Stimulated activated CD4-positive, alpha-beta T cell treated with anti-CD3 and anti-CD28 coated beads, Interleukin-4, amount 100 ng/mL, for 4 hours (primary cell): ENCODE measurements around the gene HGFAC.

ENCODE experiments used
- DNase-seq, 2 experiments: peaks; one replicate each; pipeline ENCODE4 v3.0.0-alpha.2; 2020

The HGFAC gene

DNA sequence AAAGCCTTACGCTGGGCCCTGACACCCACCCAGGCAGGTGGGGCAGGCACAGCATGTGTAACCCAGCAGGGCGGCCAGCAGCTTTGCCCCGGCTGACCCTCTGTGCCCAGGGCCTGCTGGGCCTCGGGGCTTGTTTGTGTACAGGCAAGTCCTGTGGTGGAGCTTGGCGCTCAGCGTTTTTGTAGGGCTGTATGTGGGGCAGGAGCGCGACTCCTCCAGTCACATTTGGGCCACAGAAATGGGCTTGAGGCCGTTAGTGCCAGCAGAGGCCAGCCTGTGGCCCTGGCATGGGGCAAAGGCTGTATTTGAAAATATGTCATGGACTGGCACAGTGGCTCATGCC is 14.7 kb upstream of the HGFAC start:
- DNase-seq = no peak

DNA sequence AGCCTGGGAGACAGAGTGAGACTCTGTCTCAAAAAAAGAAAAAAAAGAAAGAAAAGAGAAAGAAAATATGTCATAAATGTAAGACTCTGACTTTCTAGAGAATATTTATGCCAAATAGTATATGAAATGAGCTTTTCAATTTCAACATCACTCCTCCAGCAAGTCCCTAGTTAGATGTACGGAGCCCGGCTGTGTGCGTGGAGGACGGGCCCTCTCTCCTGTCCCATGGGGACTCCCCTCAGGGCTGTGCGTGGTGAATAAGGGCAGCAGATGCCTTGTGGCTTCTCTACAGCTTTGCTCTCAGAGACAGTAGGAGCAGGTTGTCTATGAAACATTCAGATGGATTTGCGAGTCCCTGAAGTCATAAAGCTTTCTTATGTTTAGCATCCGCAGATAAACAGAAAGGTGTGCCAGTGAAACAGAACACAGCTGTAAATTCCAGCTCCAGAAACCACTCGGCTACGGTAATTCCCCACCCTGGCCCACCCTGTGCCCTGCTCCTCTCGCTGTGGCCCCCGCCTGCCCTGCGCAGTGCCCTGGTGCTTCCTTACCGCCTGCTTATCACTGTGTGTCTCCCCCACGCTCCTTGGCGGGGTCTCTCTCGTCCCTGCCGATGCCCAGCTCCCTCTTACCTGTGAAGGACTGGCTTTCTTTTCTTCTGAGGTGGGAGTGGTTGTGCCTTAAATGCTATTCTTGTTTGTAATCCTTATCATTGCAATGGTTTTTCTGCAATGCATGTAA is 13.9 kb upstream of the HGFAC start:
- DNase-seq = no peak

DNA sequence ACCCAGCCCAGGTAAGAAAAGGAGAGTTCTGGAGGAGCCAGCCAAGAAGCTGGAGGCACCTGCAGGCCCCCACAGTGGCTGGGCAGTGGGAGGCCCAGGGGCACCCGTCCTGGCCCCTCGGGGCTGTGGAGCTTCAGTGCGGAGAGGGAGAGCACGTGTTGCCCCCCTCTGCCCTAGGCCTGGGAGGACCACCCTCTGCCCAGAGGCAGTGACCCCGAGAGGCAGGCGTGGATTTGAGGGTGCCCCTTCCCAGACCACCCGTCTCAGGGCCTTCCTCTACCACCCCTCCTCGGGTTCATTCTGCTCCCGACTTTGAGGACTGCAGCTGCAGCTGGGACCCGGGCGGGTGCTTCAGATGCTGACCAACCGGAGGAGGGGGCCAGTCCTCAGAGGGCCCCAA is 12.1 kb upstream of the HGFAC start:
- DNase-seq = no peak

DNA sequence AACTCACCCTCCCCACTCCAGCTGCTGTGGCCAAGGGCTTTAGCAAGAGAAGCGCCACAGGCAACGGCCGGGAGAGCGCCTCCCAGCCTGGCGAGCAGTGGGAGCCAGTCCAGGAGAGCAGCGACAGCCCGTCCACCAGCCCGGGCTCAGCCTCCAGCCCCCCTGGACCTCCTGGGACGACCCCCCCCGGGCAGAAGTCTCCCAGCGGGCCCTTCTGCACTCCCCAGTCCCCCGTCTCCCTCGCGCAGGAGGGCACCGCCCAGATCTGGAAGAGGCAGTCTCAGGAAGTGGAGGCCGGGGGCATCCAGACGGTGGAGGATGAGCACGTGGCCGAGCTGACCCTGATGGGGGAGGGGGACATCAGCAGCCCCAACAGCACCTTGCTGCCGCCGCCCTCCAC is 11.2 kb upstream of the HGFAC start:
- no peak for DNase-seq

DNA sequence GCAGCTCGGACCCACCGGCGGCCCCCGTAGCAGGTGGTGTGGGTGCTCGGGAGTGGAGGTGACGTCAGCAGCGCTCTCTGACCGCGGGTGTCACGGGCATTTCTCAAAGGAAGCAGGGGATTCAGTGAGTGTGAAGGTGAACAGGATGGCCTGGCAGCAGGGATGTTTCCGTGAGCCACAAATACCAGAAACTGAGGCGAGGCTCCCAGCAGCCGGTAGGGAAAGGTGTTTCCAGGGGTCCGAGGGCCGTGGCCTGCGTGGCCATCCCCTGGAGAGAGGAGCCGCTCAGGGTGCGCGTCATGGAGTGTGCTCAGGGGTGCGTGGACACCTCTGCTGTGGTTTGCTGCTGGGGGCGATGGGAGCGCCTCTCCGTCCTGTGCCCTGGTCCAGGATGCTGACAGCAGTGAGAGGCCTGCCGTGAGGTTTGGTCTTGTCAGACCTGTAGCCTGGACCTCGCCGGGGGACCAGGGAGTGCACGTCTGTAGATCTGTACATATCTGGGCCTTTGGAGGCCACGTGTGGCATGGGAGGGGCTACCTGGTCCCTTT is 10.2 kb upstream of the HGFAC start:
- DNase-seq = no peak

DNA sequence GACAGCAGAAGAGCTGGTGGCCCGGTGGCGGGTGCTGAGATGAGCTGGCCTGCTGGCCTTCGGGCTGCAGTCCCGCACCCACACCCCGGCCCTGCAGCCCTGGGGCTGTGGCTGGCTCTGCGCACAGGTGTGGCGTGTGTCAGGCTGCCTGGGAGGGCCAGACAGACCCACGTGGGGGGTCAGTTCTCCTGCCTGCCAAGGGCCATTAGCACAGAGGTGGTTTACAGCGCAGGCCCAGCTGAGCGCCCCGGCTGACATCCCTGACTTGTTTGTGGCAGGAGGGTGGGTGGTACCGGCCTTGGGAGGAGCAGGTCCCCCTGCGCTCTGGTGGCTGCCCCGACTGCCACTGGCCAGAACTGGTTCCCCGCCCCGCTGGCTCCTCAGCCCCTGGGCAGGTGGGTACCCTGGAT is 9.4 kb upstream of the HGFAC start:
- no peak for DNase-seq

DNA sequence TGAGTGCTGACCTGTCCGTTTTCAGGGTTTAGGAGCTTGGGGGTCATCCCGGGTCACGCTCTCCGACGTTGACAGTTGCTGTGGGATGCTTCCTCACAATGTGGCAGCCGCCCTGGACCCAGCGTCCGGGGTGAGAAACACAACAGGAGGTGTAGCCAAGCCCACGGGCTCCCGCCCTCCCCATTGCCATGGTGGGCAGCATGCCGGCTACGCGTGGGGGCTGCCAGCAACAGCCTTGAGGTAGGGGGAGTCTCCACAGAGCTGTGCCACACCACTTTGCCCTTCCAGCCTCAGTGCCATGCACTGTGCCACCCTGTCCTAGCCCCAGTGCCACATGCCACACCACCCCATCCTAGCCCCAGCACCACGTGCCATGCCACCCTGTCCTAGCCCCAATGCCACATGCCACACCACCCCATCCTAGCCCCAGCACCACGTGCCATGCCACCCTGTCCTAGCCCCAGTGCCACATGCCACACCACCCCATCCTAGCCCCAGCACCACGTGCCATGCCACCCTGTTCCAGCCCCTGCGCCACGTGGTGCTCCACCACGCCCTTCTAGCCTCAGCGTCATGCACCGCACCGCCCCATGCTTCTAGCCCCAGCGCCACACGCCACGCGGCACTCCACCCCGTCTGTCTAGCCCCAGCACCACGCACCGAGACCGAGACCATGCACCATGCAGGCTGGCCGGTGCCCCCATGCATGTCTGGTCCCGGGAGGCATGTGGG is 8.5 kb upstream of the HGFAC start:
- DNase-seq = no peak

DNA sequence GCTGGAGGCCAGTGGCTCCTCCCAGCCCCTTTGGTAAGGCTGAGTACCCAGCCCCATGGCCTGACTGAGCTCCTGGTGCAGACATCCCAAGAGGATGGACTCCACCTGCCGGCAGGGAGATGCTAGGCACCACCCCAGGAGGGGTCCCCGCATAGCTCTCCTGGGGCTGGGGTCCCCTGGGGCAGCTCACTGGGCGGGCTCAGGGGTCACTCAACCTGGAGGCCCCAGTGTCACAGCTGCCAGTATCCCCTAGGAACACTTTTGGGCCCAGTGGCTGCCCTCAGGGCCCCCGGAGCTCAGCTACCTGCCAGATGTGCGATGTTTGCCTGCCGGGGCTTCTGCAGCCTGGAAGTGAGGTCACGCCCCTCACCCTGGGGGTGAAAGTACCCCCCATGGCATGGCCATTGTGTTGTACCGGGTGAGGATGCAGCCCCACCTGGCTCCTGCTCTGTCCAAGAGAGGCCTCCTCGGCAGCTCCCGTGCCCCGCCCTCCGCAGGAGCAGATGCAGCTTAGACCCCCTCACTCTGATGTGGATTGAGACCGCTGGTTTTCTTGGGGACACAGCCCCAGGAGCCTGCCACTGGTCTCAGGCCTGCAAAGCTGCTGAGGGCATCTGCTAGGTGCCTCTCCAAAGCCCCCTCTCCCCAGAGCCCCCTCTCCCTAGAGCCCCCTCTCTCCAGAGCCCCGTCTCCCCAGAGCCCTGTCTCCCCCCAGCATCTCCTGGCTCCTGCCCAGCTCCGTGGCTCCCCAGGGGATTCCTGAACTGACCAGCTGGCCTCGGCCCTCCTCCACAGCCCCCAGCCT is 6.7 kb upstream of the HGFAC start:
- DNase-seq = no peak

DNA sequence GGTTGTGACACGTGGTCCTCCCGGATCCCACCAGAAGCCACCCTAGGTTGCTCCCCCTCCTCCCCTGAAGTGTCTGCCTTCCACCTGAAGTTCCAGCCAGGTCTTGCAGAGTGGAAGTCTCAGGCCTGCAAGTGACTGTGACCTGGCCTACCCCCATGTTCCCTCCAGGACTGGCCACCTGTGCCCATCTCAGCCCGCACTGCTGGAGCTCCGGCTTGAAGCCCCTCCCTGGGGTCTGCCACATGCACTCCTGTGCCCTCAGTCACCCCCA is 6.1 kb upstream of the HGFAC start:
- no peak for DNase-seq

DNA sequence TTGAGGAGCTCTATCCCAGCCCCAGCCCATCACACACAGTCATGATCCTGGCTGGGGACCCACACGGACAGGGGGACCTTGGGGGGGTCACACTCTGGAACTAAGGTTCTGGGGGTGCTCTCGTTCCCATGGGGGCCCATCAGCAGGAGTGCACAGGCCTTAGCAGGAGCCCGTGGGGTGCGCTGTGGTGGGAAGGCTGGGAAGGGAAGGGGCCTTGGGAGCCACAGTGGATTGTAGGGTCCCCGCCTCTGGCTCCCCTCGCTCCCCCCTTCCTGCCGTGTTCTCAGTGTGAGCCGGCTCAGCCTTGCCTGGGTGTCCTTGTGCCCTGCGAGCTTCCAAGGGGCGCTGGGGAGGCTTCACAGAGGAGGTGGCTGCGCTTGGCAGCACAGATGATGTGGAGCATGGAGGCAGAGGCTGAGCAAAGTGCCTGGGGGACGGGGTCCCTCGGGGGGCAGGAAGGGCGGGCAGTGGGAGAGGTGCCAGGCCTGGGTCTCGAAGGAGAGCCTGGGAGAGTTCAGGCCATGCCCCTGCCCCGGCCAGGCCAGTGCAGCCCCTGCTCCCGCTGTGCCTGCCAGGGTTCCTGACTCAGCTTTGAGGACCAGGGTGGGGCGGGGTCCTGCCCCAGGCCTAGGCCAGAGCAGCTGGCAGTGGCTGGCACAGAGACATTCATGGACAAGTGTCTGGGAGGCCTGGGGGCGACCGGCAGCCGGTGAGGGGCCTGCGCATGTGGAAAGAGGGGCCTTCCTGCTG is 5.5 kb upstream of the HGFAC start:
- DNase-seq = no peak

DNA sequence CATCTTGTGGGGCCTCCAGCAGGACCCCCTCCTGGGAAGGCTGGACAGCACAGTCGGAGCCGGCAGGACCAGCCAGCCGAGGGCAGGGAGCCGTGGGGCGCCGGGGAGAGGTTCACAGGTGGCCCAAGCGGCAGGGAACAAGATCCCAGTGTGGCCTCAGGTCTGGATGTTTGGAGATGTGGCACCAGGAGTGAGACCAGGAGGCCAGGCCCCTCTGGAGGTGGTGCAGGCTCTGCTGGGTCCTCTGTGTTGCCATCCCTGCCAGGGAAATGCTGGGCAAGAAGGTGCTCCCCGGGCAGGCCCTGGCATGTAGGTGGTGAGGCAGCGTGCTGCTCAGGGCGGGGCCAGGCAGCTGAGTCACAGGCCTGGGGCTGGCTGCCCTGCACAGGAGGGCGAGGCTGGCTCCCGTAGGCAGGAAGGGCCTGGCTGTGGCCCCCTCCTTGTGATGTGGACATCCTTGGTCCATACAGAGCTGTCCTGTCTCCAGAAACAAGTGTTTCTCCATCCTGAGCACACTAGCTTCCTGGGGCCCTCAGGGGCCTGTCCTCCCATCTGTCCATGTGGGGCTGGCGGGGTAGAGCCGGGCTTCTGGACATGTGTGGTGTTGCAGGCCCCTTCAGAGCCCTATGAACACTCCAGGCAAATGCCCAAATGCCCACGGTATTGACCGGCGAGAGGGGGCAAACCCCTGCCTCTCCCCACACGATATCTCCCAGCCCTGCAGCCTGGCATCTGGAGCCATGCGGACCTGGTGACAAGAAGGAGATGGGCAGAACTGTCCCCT is 4.8 kb upstream of the HGFAC start:
- no peak for DNase-seq

DNA sequence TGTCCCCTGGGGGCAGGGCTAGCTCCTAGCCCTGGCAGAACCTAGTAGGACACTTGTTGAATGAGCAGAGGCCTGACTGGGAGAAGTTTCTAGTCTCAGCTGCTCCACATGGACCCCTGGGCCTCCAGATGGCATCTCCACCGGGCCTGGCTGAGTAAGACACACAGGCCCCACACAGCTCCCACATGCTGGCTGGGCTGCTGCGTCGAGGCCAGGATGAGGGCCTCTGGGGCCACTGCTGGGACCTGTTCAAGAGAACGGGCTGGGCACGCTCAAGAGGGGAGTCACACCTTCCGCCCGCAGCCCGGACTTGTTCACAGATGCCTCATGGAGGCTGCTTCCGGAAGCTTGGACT is 4.2 kb upstream of the HGFAC start:
- DNase-seq = no peak

DNA sequence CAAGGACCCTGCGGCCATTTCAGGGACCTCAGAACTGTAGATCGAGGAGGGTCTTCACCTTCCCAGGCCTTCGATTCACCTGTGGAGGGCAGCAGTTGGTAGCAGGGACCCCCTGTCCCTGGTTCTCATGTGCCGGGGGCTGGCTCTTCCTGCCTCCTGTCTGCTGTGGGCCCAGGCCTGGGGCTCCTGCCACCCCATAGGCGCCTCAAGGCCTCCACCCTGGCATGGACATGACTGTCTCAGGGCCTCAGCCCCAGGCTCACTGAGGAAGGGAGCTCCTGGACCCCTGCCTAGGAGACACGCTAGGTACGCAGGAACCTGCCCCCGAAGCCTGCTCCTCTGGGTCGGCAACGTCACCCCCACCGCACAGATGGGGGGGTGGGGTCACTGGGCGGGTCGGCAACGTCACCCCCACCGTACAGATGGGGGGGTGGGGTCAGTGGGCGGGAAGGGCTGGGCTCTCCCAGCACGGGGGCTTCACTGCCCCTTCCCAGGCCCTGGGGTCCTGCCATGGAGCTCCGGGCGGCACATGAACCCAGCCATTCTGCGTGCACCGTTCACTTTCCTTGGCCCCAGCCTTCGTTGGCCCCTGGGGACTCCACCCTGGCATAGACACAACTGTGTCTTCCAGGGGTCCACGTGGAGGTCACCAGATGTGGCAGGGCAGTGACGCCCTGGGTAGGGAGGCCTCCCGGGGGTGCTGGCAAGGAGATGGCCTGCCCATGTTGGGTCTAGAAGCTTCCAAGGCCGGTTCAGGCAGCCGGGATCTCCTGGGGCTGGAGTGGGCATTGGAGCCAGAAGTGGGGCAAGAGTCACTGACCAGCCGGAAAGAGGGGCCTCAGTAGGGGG is 3.5 kb upstream of the HGFAC start:
- DNase-seq = no peak

DNA sequence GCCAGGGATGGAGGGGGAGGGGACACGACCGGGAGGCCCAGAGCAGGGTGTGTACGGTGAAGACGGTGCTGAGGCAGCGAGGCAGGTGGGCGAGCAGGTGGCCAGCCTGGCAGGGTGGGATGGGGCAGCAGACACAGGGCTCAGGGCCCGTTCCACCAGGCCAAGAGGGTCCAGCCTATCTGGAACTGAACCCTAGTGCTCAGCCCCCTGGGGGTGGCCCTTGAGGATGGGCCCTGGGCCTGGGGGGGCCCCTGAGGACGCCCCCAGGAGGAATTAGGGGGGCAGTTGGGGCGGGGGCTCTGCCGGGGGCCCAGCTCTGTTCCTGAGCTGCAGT is 3.0 kb upstream of the HGFAC start:
- no peak for DNase-seq

DNA sequence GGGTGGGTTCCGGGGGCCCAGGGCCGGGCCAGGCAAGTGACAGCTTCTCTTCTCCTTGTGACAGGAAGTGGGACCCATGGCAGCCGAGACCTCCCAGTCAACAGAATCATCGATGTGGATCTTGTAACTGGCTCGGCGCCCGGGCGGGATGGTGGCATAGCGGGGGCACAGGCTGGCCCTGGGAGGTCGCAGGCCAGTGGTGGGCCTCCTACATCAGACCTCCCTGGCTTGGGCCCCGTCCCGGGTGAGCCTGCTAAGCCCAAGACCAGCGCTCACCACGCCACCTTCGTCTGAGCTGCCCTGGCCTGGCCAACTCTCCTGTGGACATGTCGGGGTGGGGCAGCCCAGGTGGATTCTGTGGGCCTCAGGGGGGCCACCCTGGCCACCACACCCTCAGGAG is 2.4 kb upstream of the HGFAC start:
- DNase-seq = no peak

DNA sequence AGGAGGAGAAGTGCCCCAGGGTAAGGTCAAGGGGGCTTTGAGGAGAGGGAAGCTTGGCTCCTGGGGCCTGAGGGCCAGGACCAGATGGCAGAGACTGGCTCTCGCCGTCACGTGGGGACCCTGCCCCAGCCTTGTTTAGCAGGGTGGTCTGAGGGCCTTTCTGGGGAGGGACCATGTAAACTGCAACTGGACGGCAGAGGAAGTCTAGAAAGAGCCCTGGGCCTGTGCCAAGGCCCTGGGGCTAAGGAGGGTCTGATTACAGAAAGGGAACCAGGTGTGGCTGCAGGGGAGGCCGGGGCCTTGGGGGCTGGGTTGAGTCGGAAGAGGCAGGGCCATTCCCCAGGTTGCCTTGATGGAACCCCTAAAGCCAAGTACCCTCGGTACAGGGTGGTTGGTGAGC is 1.8 kb upstream of the HGFAC start:
- no peak for DNase-seq

DNA sequence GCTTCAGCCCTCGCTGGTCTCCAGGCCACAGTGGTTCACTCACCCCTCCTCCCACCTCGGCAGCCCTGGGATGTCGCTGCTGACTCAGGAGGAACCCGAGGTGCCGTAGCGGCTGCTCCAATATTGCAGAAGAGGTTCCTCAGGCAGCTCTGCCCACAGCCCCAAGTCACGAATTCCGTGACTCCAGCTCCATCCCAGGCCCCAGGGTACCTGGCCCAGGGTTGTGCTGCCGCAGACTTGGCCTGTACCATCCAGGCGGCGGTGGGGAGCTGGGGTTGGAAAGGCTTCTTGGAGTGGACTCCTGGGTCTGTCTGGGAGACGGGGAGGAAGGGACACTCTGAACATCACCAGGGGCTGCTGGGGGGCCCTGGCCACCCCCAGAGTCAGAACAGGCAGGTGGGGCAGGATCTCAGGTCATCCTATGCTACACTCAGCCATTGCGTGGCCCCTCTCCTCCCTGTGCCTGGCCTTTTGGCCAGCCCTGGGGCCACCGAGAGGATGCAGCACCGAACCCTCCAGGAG is 728 bp upstream of the HGFAC start:
- no peak for DNase-seq

DNA sequence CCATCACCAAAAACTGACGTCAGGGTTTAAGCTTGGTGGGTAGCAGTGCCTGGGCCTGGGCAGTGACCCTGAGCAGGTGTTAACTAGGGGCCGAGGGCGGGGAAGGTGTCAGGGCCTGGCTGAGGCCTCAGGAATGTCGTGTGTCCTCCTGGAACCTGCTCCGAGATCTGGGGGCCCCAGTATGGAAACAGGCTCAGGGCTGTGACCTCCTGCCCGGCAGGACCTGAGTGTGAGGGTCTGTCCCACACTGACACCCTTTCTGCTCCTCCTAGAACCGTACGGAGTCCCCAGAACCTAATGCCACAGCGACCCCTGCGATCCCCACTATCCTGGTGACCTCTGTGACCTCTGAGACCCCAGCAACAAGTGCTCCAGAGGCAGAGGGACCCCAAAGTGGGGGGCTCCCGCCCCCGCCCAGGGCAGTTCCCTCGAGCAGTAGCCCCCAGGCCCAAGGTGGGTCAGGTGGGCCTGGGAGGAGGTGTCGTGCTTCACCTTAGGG is 741 bp downstream of the HGFAC start:
- DNase-seq = no peak

DNA sequence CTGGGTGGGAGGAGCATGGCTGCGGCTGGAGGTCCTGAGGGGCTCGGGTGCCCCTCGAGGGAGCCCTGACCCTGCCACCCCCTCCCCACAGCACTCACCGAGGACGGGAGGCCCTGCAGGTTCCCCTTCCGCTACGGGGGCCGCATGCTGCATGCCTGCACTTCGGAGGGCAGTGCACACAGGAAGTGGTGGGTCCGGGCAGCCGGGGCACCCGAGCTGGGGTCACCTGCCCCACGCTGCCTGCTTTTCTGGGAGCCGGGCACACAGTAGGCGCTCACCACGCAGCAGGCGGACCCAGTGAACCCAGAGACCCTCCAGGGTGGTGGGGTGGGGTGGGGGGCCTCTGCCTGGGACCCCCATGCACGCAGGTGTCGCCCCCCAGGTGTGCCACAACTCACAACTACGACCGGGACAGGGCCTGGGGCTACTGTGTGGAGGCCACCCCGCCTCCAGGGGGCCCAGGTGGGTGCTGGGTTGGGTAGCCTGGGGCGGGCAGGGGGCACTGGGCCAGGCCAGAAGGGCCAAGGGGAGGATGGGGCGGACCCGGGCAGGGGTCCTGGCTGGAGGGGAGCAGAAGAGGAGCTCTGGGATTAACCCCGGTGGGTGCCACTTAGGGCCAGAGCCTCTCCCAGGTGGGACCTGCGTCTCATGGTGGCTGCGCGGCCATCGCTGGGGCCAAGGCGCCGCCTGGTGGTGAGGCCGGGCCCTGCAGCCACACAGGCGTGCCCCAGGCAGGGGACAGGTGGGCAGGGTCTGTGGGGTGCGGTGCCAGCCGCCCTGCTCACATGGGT is 1.4 kb downstream of the HGFAC start:
- DNase-seq = peak; percentile 38 to 69

DNA sequence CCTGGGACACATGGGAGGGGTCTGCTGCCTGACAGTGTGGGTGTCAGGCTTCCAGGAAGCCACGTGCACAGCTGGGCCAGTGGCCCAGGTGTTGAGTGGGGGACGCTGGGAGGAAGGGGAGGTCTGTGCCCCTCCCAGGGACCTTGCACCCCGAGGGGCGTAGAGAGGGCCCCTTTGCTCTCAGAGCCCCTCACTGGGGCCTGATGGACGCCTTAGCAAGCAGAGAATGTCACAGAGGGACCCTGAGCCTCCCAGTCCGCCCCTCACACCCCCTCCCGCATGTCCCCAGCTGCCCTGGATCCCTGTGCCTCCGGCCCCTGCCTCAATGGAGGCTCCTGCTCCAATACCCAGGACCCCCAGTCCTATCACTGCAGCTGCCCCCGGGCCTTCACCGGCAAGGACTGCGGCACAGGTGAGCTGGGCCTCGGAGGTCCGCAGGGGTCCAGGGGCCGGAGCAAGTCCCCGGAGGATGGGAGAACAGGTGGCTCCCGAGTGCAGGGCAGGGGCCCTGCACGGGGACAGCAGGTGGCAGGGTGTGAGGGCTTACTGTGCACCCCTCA is 2.1 kb downstream of the HGFAC start:
- no peak for DNase-seq
